Stomach (tissue), 9 donors: Measurements from ENCODE around the gene FLOT2. TPM values are rescaled to one million over a fixed set of nuclear protein-coding genes. Genes with fewer than 3 reads are reported as not detected.
"Not testable (repeated sequence)": the region's sequence is repeated elsewhere in the genome, so short reads cannot be mapped to it uniquely, and the experiment has no call there.

Experiments
- DNase-seq, 2 donors: peaks; one replicate each; pipeline versions ENCODE4 v3.0.0 to v3.0.0-alpha.2; 2013 to 2019
- H3K27ac ChIP-seq, 5 donors: fragments of 200-600 bp in 4 of 5; sonication (generic) in 4 of 5; one replicate each; pipeline ENCODE4 v1.5.1; 2013 to 2019; ENCODE audit warnings: mild to moderate bottlenecking in 1 of 5, moderate library complexity in 1 of 5
- H3K27me3 ChIP-seq, 3 donors: fragments of 200-600 bp; sonication (generic); one replicate each; pipeline ENCODE4 v1.5.1; 2017 to 2019; ENCODE audit warnings: mixed run types in 1 of 3
- H3K36me3 ChIP-seq, 4 donors: fragments of 200-600 bp; sonication (generic); 1 replicate in 3 of 4; 2 replicates in 1 of 4; pipeline ENCODE4 v1.5.1; 2016 to 2019
- H3K4me1 ChIP-seq, 4 donors: fragments of 200-600 bp; sonication (generic); one replicate each; pipeline ENCODE4 v1.5.1; 2016 to 2019
- H3K4me3 ChIP-seq, 4 donors: fragments of 200-600 bp; sonication (generic) in 3 of 4; one replicate each; pipeline ENCODE4 v1.5.1; 2016 to 2019; ENCODE audit warnings: mild to moderate bottlenecking in 1 of 4
- H3K9me3 ChIP-seq, 4 donors: fragments of 200-600 bp; sonication (generic); one replicate each; pipeline ENCODE4 v1.5.1; 2016 to 2019
- EP300 ChIP-seq: sonication (generic); formaldehyde crosslinking; IDR thresholded peaks from one replicate; pipeline ENCODE4 v1.6.1; 2017; ENCODE audit warnings: antibody characterized with exemption
- POLR2A ChIP-seq, 4 donors: fragments of 450-650 bp; IDR thresholded peaks; one replicate each; pipeline ENCODE4 v1.6.1; 2016; ENCODE audit warnings: antibody characterized with exemption in 4 of 4, control low read depth in 2 of 4, mild to moderate bottlenecking in 1 of 4, moderate library complexity in 1 of 4
- POLR2AphosphoS5 ChIP-seq, 3 donors: sonication (generic); formaldehyde crosslinking; IDR thresholded peaks; one replicate each; pipeline ENCODE4 v1.6.1; 2016; ENCODE audit warnings: antibody characterized with exemption in 3 of 3
- whole genome bisulfite sequencing, 5 donors: extraction: QIAGEN DNeasy Blood & Tissue Kit in 3 of 5; methylation state at CpG; one replicate each; pipeline versions ENCODE4 v1.1.5 to v1.1.7; 2013 to 2018; 5-methylcytosine and 5-hydroxymethylcytosine counted together
- intact Hi-C: fragments of 100-400 bp; cut with DNase I; formaldehyde crosslinking; loops from one replicate; pipeline ENCODE4 v1.15.1; 2023; ENCODE audit warnings: low total_unique reads
- polyA plus RNA-seq, 3 donors: library from polyadenylated mRNA; stranded (reverse); fragments of 200-250 nt; gene quantifications; one replicate each; pipeline ENCODE4 v1.2.3, GENCODE V29; 2013
- total RNA-seq, 5 donors: library from RNA; depleted of rRNA; stranded (reverse); fragments of >200 nt; gene quantifications; one replicate each; pipeline versions ENCODE4 v1.1.0 to v1.2.3, GENCODE V29; 2014 to 2016
- TF ChIP-seq, protein P1 (sequence below), 7 experiments: fragments of 450-650 bp in 4 of 7; fragments of 200-600 bp in 3 of 7; sonication (generic) in 3 of 7; IDR thresholded peaks; one replicate each; pipeline ENCODE4 v1.5.1; 2016 to 2019; ENCODE audit warnings: antibody characterized with exemption in 7 of 7, control low read depth in 2 of 7, mild to moderate bottlenecking in 1 of 7
- donor health status: healthy with polysubstance abuse.
- donor health status: Bipolar disorder and iron deficiency.
- donor health status: healthy.

FLOT2 gene
- total and polyA plus RNA-seq, 8 donors = 19.5 to 80.5 (median 40.8) TPM

DNA sequence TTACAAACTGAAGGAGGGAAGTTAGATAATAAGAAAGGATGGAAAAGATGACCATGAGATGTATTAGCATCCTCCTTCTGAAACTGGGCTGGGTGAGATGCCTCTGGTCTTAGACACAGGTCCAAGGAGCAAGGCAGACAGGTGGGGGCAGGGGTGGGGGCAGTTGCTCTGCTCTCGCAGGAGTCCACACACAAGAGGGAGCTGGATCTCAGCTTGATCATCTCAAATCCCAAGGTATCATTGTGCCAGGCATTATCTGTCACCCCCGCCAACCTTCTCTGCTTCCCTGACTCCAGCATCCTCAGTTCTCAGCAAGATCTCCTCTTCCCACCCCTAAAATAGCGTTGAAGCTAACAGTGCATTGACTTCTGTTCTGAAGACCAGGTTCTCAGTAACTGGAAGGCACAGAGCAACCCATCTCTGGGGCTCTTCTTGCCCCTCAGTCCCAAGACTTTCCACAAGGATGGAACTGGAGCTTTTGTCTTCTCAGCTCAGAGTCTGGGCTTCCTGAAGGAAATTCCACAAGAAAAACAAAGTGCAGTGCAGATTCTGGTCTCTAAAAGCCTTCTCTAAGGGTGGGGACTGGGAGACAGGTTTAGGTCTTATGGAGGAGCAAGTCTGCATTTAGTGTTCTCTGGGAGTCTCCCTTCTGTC lies 1.6 kb downstream of the FLOT2 start:
- no peaks in the 10 kb centered on the region for H3K27me3 ChIP-seq
- H3K36me3 ChIP-seq = peaks cover 0 to 11% (median 5%) of the 10 kb centered on the region in 4 donors
- no peak for TF ChIP-seq EP300
- TF ChIP-seq POLR2AphosphoS5 (IDR thresholded peaks at IDR 0.05) = no peak
- TF ChIP-seq, protein P1, sequence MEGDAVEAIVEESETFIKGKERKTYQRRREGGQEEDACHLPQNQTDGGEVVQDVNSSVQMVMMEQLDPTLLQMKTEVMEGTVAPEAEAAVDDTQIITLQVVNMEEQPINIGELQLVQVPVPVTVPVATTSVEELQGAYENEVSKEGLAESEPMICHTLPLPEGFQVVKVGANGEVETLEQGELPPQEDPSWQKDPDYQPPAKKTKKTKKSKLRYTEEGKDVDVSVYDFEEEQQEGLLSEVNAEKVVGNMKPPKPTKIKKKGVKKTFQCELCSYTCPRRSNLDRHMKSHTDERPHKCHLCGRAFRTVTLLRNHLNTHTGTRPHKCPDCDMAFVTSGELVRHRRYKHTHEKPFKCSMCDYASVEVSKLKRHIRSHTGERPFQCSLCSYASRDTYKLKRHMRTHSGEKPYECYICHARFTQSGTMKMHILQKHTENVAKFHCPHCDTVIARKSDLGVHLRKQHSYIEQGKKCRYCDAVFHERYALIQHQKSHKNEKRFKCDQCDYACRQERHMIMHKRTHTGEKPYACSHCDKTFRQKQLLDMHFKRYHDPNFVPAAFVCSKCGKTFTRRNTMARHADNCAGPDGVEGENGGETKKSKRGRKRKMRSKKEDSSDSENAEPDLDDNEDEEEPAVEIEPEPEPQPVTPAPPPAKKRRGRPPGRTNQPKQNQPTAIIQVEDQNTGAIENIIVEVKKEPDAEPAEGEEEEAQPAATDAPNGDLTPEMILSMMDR (IDR thresholded peaks at IDR 0.05) = no peak
- no peak for TF ChIP-seq POLR2A (IDR thresholded peaks at IDR 0.05)
- H3K27ac ChIP-seq = peak overlapping the region; percentile 91 to 97 (median 95)
- WGBS, 5 donors = 41 to 67% (median 47%) methylated on average over 3 of the region's 3 CpGs
- peak overlapping the region; percentile 90 to 98 (median 92) for H3K4me3 ChIP-seq
- H3K9me3 ChIP-seq = no peaks in the 10 kb centered on the region
- H3K4me1 ChIP-seq = peaks cover 25 to 74% (median 48%) of the 10 kb centered on the region in 4 donors
- no peak for DNase-seq
- intact Hi-C loops = no loop called here

DNA sequence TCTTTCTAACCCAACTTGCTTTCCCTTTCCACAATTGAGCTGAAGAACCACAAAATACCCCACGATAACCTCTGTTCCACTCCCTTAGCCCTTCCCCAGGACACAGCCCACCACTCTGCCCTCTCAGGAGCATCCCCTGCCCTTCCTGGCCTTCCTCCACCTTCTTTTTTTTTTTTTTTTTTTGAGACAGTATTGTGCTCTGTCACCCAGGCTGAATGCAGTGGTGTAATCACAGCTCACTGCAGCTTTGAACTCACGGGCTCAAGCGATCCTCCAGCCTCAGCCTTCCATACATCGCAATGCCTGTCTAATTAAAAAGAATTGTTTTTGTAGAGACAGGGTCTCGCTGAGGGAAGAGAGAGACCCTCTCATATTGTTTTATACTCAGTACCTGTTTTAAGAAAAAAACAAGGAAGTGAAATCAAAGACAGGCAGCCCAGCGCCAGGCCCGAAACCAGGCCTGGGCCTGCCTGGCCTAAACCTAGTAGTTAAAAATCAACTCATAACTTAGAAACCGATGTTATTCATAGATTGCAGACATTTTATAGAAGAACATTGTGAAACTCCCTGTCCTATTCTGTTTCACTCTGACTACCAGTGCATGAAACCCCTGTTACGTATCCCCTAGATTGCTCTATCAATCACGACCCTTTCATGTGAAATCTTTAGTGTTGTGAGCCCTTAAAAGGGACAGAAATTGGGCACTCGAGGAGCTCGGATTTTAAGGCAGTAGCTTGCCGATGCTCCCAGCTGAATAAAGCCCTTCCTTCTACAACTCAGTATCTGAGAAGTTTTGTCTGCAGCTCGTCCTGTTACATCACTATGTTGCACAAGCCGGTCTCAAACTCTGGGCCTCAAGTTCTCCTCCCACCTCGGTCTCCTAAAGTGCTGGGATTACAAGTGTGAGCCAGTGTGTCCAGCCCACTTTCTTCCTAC lies 4.0 kb downstream of the FLOT2 start:
- H3K27me3 ChIP-seq, intact Hi-C loops, H3K9me3 ChIP-seq, DNase-seq: not testable (repeated sequence)
- Histone ChIP-seq H3K4me1 (peaks cover 24 to 82% (median 45%) of the 10 kb centered on the region in 4 donors), H3K36me3 (peaks cover 0 to 16% (median 11%) of the 10 kb centered on the region in 4 donors), H3K27ac (peak overlapping the region in 4 of 5 donors; percentile 47 to 97 (median 70)), H3K4me3 (peak overlapping the region in 1 of 4 donors; percentile 18)
- 72 to 77% (median 73%) methylated on average over 16 of the region's 16 CpGs for WGBS, 5 donors

DNA sequence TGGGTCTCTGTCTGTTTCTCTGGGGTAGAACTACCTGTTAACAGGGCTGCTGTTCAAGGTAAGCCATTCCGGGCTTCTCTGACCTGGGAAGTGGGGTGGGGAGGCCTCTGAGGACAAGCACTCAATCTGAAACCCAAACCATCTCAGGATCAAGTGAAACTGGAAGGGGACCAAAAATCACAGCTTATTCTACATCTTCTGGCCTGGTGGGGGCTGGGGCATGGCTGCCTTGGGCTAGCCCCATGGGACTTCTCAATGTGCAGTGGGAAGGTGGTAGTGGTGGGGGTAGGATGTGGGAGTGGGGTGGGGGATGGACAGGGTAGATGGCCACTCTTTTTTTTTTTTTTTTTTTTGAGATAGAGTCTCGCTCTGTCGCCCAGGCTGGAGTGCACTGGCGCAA lies 5.5 kb downstream of the FLOT2 start:
- no peaks in the 10 kb centered on the region for H3K27me3 ChIP-seq
- H3K4me1 ChIP-seq = peaks cover 15 to 74% (median 35%) of the 10 kb centered on the region in 4 donors
- H3K27ac ChIP-seq = peak overlapping the region in 3 of 5 donors; percentile 11 to 77 (median 63)
- DNase-seq = no peak
- intact Hi-C loops = no loop called here
- no peak overlapping the region for H3K4me3 ChIP-seq
- WGBS, 5 donors = 88 to 96% (median 93%) methylated on average over 1 to 4 of the region's 4 CpGs
- H3K36me3 ChIP-seq = peaks cover 0 to 31% (median 23%) of the 10 kb centered on the region in 4 donors
- TF ChIP-seq POLR2A (IDR thresholded peaks at IDR 0.05) (no peak), EP300 (no peak), POLR2AphosphoS5 (IDR thresholded peaks at IDR 0.05) (no peak)
- TF ChIP-seq, protein P1 (IDR thresholded peaks at IDR 0.05) = no peak
- no peaks in the 10 kb centered on the region for H3K9me3 ChIP-seq

DNA sequence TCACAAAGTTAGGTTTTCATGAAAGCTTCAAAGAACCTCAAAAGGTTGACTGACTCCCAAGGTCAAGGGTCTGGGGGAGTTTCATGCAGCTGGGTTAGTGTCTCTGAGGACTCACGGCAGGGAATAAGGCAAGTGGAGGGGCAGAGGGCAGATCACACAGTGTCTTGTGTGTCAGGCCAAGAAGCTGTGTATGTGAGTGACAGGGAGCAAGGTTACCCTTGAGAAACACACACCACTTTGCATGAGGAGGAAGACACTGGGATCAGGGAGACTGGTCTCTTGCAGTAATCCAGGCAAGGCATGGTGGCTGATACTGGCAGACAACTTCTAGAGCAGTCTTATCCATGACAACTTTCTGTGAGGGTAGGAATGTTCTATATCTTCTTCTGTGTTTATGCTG lies 6.3 kb downstream of the FLOT2 start:
- peaks cover 0 to 40% (median 30%) of the 10 kb centered on the region in 4 donors for H3K36me3 ChIP-seq
- no peak overlapping the region for H3K4me3 ChIP-seq
- TF ChIP-seq POLR2AphosphoS5 (IDR thresholded peaks at IDR 0.05) (no peak), POLR2A (IDR thresholded peaks at IDR 0.05) (no peak), EP300 (no peak)
- TF ChIP-seq, protein P1 (IDR thresholded peaks at IDR 0.05) = no peak
- DNase-seq = no peak
- H3K9me3 ChIP-seq = no peaks in the 10 kb centered on the region
- intact Hi-C loops = no loop called here
- WGBS, 5 donors = 85 to 97% (median 91%) methylated on average over 1 of the region's 1 CpG
- H3K27ac ChIP-seq = peak overlapping the region in 1 of 5 donors; percentile 11
- H3K4me1 ChIP-seq = peaks cover 10 to 67% (median 27%) of the 10 kb centered on the region in 4 donors
- no peaks in the 10 kb centered on the region for H3K27me3 ChIP-seq
